Endothelial cell of umbilical vein (primary cell): Measurements from ENCODE around the gene PHB1.

Experiments used
- EZH2 ChIP-seq: IDR thresholded peaks from 2 replicates; pipeline ENCODE4 v1.6.1; 2012; ENCODE audit warnings: borderline replicate concordance, low read depth, mild to moderate bottlenecking, moderate library complexity, low read length, inconsistent platforms; ENCODE audit not compliant: severe bottlenecking
- FOS ChIP-seq: IDR thresholded peaks from 2 replicates; pipeline ENCODE4 v1.6.1; 2011; ENCODE audit warnings: mild to moderate bottlenecking, low read length, moderate library complexity, borderline replicate concordance; ENCODE audit not compliant: insufficient read depth
- POLR2A ChIP-seq: IDR thresholded peaks from 2 replicates; pipeline ENCODE4 v1.6.1; 2012; ENCODE audit warnings: low read depth, mild to moderate bottlenecking, control low read depth, low read length
- POLR2AphosphoS5 ChIP-seq: IDR thresholded peaks from 2 replicates; pipeline ENCODE4 v1.6.1; 2012; ENCODE audit warnings: low read depth, mild to moderate bottlenecking, control low read depth, low read length, moderate library complexity; ENCODE audit not compliant: insufficient read depth
- TF ChIP-seq, protein P1 (sequence below): IDR thresholded peaks from 2 replicates; pipeline ENCODE4 v1.6.1; 2011; ENCODE audit not compliant: insufficient read depth, insufficient read length
- TF ChIP-seq, protein P2 (sequence below), 2 donors: IDR thresholded peaks; 1 replicate in 1 of 2; 2 replicates in 1 of 2; pipeline ENCODE4 v1.5.1; 2011; ENCODE audit warnings: low read length in 2 of 2, mild to moderate bottlenecking in 2 of 2, moderate library complexity in 2 of 2, control low read depth in 1 of 2, inconsistent platforms in 1 of 2, low read depth in 1 of 2; ENCODE audit not compliant: insufficient read depth in 1 of 2; ENCODE audit errors: extremely low read depth in 1 of 2

DNA sequence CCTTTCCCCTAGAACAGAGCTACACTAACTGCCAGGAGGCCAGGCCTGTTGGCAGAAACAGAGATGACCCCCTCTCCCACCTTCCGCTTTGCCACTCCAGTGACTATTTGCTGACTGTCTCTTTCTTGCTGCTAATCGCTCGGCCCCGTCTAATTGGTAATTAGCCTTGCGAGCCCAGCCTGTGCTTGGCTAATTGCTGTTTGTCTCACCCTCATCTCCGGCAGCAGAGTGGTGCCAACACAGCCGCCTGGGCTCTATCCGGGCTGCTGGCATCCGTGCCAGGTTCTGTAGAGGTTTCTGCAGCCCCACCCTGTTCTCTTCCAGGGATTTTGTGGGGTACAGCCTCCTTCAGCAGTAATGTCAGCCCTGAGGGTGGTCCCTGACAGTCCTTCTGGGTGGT, 27.4 kb upstream of the PHB1 start:
- TF ChIP-seq EZH2 = no peak
- TF ChIP-seq, protein P1, sequence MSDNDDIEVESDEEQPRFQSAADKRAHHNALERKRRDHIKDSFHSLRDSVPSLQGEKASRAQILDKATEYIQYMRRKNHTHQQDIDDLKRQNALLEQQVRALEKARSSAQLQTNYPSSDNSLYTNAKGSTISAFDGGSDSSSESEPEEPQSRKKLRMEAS = no peak
- TF ChIP-seq, protein P2, sequence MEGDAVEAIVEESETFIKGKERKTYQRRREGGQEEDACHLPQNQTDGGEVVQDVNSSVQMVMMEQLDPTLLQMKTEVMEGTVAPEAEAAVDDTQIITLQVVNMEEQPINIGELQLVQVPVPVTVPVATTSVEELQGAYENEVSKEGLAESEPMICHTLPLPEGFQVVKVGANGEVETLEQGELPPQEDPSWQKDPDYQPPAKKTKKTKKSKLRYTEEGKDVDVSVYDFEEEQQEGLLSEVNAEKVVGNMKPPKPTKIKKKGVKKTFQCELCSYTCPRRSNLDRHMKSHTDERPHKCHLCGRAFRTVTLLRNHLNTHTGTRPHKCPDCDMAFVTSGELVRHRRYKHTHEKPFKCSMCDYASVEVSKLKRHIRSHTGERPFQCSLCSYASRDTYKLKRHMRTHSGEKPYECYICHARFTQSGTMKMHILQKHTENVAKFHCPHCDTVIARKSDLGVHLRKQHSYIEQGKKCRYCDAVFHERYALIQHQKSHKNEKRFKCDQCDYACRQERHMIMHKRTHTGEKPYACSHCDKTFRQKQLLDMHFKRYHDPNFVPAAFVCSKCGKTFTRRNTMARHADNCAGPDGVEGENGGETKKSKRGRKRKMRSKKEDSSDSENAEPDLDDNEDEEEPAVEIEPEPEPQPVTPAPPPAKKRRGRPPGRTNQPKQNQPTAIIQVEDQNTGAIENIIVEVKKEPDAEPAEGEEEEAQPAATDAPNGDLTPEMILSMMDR (IDR thresholded peaks at IDR 0.05; ENCODE audit: extremely low read depth in 1 of 2, insufficient read depth in 1 of 2, low read depth in 1 of 2, low read length in 2 of 2) = no peak
- no peak for TF ChIP-seq POLR2A
- TF ChIP-seq POLR2AphosphoS5 = no peak
- TF ChIP-seq FOS = no peak
